IgD-negative memory B cell (primary cell): ENCODE data around the gene FOXO3. TPM values are rescaled to one million over a fixed set of nuclear protein-coding genes. Genes with fewer than 3 reads are reported as not detected.

Experiments
- H3K27ac Mint-ChIP-seq, 3 donors: one replicate each; pipeline ENCODE4 v1.8.0; 2020 to 2022; ENCODE audit warnings: mild to moderate bottlenecking in 3 of 3, mixed read lengths in 3 of 3, moderate library complexity in 1 of 3
- H3K27me3 Mint-ChIP-seq: one replicate; pipeline ENCODE4 v1.8.0; 2021; ENCODE audit warnings: mixed read lengths
- H3K36me3 Mint-ChIP-seq: one replicate; pipeline ENCODE4 v1.8.0; 2020; ENCODE audit warnings: mild to moderate bottlenecking, mixed read lengths
- H3K4me1 Mint-ChIP-seq, 3 donors: one replicate each; pipeline ENCODE4 v1.8.0; 2020 to 2022; ENCODE audit warnings: mixed read lengths in 3 of 3, mild to moderate bottlenecking in 1 of 3
- H3K4me3 Mint-ChIP-seq, 4 donors: one replicate each; pipeline ENCODE4 v1.8.0; 2020 to 2022; ENCODE audit warnings: mild to moderate bottlenecking in 4 of 4, mixed read lengths in 4 of 4, moderate library complexity in 3 of 4
- H3K9me3 Mint-ChIP-seq, 3 donors: one replicate each; pipeline ENCODE4 v1.8.0; 2020 to 2021; ENCODE audit warnings: mixed read lengths in 3 of 3, mild to moderate bottlenecking in 1 of 3
- polyA plus RNA-seq: library from polyadenylated mRNA; unstranded; fragments of 300-500 nt; fragmentation: Illumina TruSeq; gene quantifications from one replicate; pipeline ENCODE4 v1.2.3, GENCODE V29; 2021

FOXO3 gene
- polyA plus RNA-seq, 1 donor from 2014 or later: 15.5 TPM

DNA sequence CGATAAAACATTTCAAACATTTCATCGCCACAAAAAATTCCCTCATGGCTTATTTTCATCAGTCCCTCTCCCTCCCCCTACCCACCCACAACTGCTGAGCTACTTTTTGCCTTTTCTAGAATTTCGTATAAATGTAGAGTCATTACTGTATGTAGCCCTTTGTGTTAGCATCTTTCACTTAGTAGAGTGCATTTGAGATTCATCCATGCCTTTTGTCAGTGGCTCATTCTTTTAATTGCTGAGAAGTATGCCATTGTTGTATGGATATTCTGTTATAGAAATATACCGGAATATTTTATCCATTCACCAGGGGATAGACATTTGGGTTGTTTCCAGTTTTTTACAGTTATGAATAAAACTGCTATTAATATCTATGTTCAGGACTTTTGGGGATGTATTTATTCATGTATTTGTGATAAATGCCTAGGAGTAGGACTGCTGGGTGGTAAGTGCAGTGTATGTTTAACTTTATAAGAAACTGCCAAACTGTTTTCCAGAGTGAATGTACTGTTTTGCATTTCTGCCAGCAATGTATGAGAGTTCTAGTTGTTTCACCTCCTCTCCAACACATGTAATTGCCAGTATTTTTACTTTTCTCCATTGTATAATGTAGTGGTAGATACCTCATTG, 50.4 kb downstream of the FOXO3 start:
- Mint-ChIP-seq H3K36me3 (peaks cover 7% of the 10 kb centered on the region), H3K27ac (peak overlapping the region in 1 of 3 donors; percentile 69), H3K4me3 (no peak overlapping the region), H3K4me1 (peaks cover 13 to 45% (median 18%) of the 10 kb centered on the region in 3 donors), H3K27me3 (no peaks in the 10 kb centered on the region), H3K9me3 (peaks cover 0 to 3% (median 2%) of the 10 kb centered on the region in 3 donors)

GRCh38 chr6:108612852-108613251, 52.1 kb downstream of the FOXO3 start:
- no peaks in the 10 kb centered on the region for H3K27me3 Mint-ChIP-seq
- peaks cover 13 to 48% (median 16%) of the 10 kb centered on the region in 3 donors for H3K4me1 Mint-ChIP-seq
- H3K27ac Mint-ChIP-seq: no peak overlapping the region
- H3K36me3 Mint-ChIP-seq: peaks cover 7% of the 10 kb centered on the region
- H3K4me3 Mint-ChIP-seq: no peak overlapping the region
- H3K9me3 Mint-ChIP-seq: peaks cover 0 to 3% (median 2%) of the 10 kb centered on the region in 3 donors

DNA sequence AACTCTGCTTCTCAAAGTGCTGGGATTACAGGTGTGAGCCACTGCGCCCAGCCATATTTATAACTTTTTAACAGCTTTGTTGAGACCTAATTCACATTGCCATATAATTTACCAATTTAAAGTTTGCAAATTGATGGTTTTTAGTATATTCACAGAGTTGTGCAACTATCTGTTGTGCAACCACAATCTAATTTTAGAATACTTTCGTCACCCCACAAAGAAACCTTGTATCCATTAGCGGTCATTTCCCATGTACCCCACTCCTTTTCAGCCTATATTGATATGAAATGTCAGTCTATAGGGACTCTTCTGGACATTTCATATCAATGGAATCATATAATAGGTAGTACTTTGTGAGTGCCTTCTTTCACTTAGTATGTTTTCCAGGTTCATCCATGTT, 55.8 kb downstream of the FOXO3 start:
- H3K4me1 Mint-ChIP-seq: peaks cover 16 to 48% (median 34%) of the 10 kb centered on the region in 3 donors
- peaks cover 8% of the 10 kb centered on the region for H3K36me3 Mint-ChIP-seq
- H3K4me3 Mint-ChIP-seq: no peak overlapping the region
- H3K27ac Mint-ChIP-seq: no peak overlapping the region
- peaks cover 0 to 3% (median 2%) of the 10 kb centered on the region in 3 donors for H3K9me3 Mint-ChIP-seq
- H3K27me3 Mint-ChIP-seq: no peaks in the 10 kb centered on the region

GRCh38 chr6:108616973-108617372, 56.3 kb downstream of the FOXO3 start:
- peaks cover 16 to 52% (median 36%) of the 10 kb centered on the region in 3 donors for H3K4me1 Mint-ChIP-seq
- H3K9me3 Mint-ChIP-seq: peaks cover 0 to 3% (median 0%) of the 10 kb centered on the region in 3 donors
- no peaks in the 10 kb centered on the region for H3K27me3 Mint-ChIP-seq
- H3K27ac Mint-ChIP-seq: no peak overlapping the region
- H3K36me3 Mint-ChIP-seq: peaks cover 6% of the 10 kb centered on the region
- H3K4me3 Mint-ChIP-seq: no peak overlapping the region

DNA sequence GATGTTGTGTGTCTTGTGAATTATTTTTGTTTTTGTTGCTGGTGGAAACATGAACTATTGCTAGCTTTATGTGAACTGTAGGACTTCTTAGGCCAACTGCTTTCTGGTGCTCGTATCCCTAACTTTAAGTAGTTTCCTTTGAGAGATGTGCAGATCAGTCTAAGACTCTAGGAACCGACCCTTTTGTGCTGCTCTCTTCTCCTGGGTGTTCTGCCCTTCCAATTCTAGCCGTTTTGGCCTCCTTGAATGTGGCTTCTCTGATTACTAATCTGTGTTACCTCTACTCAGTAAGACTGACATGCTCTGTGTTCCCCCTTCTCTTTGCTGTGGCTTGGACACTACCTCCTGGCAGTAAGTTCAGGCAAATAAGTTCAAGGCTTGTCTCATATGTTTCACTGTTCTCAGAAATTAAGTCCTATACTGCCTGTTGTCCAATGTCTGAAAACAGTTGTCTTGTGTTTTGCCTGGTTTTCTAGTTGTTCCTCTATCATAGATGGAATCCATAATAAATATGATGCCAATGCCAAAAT, 58.0 kb downstream of the FOXO3 start:
- H3K9me3 Mint-ChIP-seq: no peaks in the 10 kb centered on the region
- peaks cover 23 to 54% (median 44%) of the 10 kb centered on the region in 3 donors for H3K4me1 Mint-ChIP-seq
- H3K27me3 Mint-ChIP-seq: no peaks in the 10 kb centered on the region
- no peak overlapping the region for H3K27ac Mint-ChIP-seq
- H3K36me3 Mint-ChIP-seq: peaks cover 6% of the 10 kb centered on the region
- H3K4me3 Mint-ChIP-seq: peak overlapping the region in 1 of 4 donors; percentile 28

DNA sequence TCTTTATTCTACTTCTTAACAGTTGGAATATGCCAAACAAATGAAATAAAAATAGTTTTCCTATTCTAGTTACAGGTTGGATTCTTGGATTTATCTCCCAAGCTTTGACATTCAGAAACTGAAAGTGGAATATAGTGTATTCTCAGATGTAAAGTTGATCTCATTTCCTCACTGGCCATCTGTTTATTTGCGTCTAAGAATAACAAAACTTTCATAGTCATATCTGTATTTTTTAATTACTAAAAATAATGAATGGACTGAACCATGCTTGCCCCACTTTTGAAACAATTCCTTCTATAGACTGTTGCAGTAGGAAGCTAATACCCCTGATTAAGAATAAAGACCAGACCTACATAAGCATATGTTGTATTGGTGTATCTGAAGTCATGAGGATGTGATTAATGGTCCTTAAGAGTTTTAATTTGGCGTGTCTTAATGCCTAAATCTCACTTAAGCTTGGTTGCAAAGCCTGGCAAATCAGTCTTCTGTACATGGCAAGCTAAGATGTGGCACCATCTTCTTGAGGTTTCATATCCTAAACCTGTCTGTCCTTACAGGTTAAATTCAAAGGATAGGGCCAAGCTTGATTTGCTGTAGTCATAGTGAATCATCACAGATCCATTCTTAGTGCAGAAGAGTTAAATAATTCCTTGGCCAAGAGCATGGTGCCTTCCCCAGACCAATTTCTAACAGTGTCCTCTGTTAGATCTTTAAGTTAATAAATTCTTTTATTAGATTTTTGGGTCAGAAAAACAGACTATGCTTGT, 58.9 kb downstream of the FOXO3 start:
- Mint-ChIP-seq H3K4me3 (peak overlapping the region in 1 of 4 donors; percentile 53), H3K4me1 (peaks cover 23 to 50% (median 40%) of the 10 kb centered on the region in 3 donors), H3K36me3 (peaks cover 6% of the 10 kb centered on the region), H3K27ac (no peak overlapping the region), H3K27me3 (no peaks in the 10 kb centered on the region), H3K9me3 (no peaks in the 10 kb centered on the region)

- Mint-ChIP-seq H3K27me3 (no peaks in the 10 kb centered on the region), H3K9me3 (no peaks in the 10 kb centered on the region), H3K27ac (peak overlapping the region in 1 of 3 donors; percentile 69), H3K4me3 (no peak overlapping the region), H3K4me1 (peaks cover 24 to 50% (median 39%) of the 10 kb centered on the region in 3 donors), H3K36me3 (peaks cover 8% of the 10 kb centered on the region)
Measured at GRCh38 chr6:108621117-108621516, 60.4 kb downstream of the FOXO3 start.

- H3K36me3 Mint-ChIP-seq: peaks cover 8% of the 10 kb centered on the region
- peak overlapping the region in 1 of 3 donors; percentile 57 for H3K27ac Mint-ChIP-seq
- H3K4me1 Mint-ChIP-seq: peaks cover 35 to 48% (median 47%) of the 10 kb centered on the region in 3 donors
- H3K27me3 Mint-ChIP-seq: peaks cover 2% of the 10 kb centered on the region
- peak overlapping the region in 2 of 4 donors; percentile 74 to 82 for H3K4me3 Mint-ChIP-seq
- no peaks in the 10 kb centered on the region for H3K9me3 Mint-ChIP-seq
Measured at GRCh38 chr6:108622641-108623298, 62.1 kb downstream of the FOXO3 start.

- no peak overlapping the region for H3K27ac Mint-ChIP-seq
- peaks cover 38 to 51% (median 45%) of the 10 kb centered on the region in 3 donors for H3K4me1 Mint-ChIP-seq
- peaks cover 6% of the 10 kb centered on the region for H3K36me3 Mint-ChIP-seq
- no peaks in the 10 kb centered on the region for H3K9me3 Mint-ChIP-seq
- H3K27me3 Mint-ChIP-seq: peaks cover 2% of the 10 kb centered on the region
- no peak overlapping the region for H3K4me3 Mint-ChIP-seq
Measured at GRCh38 chr6:108623995-108624394, 63.3 kb downstream of the FOXO3 start.

DNA sequence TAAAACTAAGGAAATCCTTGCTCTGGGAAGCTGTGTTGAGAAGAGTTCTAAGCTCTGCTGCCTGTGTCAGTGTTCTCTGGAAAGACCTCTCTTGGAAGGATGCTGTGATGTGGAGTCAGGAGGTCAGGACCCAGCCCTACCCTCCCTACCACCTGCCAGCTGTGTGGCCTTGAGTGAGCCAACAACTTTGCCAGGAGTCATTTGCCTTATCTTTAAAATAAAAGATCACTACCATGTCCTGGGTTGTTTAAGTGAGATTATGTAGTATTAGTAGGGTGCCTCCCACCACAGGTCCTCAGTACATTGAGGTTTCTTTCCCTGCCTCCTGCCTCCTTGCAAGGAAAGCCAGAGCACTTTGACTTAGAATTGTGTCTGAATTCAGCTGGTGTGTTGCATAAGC, 64.9 kb downstream of the FOXO3 start:
- peaks cover 35 to 53% (median 44%) of the 10 kb centered on the region in 3 donors for H3K4me1 Mint-ChIP-seq
- H3K36me3 Mint-ChIP-seq: peaks cover 6% of the 10 kb centered on the region

GRCh38 chr6:108626777-108627176, 66.1 kb downstream of the FOXO3 start:
- no peak overlapping the region for H3K4me3 Mint-ChIP-seq
- no peaks in the 10 kb centered on the region for H3K9me3 Mint-ChIP-seq
- H3K27ac Mint-ChIP-seq: no peak overlapping the region
- H3K27me3 Mint-ChIP-seq: peaks cover 2% of the 10 kb centered on the region
- peaks cover 6% of the 10 kb centered on the region for H3K36me3 Mint-ChIP-seq
- peaks cover 31 to 52% (median 41%) of the 10 kb centered on the region in 3 donors for H3K4me1 Mint-ChIP-seq

More for the DNA sequence above, 64.9 kb downstream of the FOXO3 start:
- Mint-ChIP-seq H3K27me3 (peaks cover 2% of the 10 kb centered on the region), H3K27ac (no peak overlapping the region), H3K4me3 (no peak overlapping the region), H3K9me3 (no peaks in the 10 kb centered on the region)

GRCh38 chr6:108627692-108628550, 67.2 kb downstream of the FOXO3 start:
- peaks cover 1% of the 10 kb centered on the region for H3K36me3 Mint-ChIP-seq
- peaks cover 26 to 49% (median 33%) of the 10 kb centered on the region in 3 donors for H3K4me1 Mint-ChIP-seq
- peak overlapping the region in 1 of 3 donors; percentile 43 for H3K27ac Mint-ChIP-seq

DNA sequence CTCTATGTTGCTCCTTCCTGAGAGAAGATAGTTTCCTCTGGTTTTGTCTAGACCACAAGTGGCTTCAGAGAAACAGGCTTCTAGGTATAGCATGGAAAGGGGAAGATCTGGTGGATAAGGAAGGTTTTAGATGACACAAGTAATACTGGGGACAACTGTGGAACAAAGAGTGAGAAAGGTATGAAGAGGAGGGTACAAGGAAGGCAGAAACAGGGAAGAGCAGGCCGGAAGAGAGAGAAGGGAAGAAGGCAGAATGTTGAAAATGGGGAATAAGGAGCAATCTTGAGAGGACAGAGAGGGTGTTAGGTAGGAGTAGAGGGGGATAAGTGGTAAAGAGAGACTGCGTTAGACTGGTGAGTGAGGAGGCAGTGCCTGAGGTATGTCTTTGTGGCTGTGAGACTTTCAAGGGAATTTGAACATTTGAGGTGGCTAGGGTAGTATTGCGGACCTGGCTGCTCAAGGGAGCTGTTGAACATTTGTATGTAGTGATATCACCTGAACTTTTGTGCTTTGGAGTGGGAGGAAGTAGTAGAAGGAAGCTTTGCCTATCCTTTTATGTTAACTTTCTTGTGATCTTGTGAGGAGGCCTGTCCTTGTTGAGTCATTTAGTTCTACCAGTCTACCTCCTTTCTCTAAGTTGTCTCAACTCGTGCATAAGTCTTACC, 69.5 kb downstream of the FOXO3 start:
- Mint-ChIP-seq H3K27ac (peak overlapping the region in 1 of 3 donors; percentile 7), H3K36me3 (no peaks in the 10 kb centered on the region), H3K9me3 (no peaks in the 10 kb centered on the region), H3K4me1 (peaks cover 32 to 55% (median 37%) of the 10 kb centered on the region in 3 donors), H3K27me3 (peaks cover 2% of the 10 kb centered on the region), H3K4me3 (peak overlapping the region in 1 of 4 donors; percentile 4)

More at GRCh38 chr6:108627692-108628550, 67.2 kb downstream of the FOXO3 start:
- Mint-ChIP-seq H3K27me3 (peaks cover 2% of the 10 kb centered on the region), H3K9me3 (no peaks in the 10 kb centered on the region), H3K4me3 (no peak overlapping the region)
